GM23338 (cell line): Measurements from ENCODE around the gene KIF6. TPM values are rescaled to one million over a fixed set of nuclear protein-coding genes. Genes with fewer than 3 reads are reported as not detected.

Experiments used
- ATAC-seq: fragments of 200-7000 bp; cut with Tn5 transposase; 3 replicates; pipeline ENCODE4 v1.9.1; 2020
- DNase-seq: peaks from one replicate; pipeline ENCODE4 v3.0.0-alpha.2; 2015; ENCODE audit warnings: low spot score
- H2AFZ ChIP-seq: fragments of 200-600 bp; sonication (generic); 2 replicates; pipeline ENCODE4 v1.8.0; 2016; ENCODE audit warnings: antibody characterized with exemption, mild to moderate bottlenecking, moderate library complexity
- H3F3A ChIP-seq: fragments of 200-600 bp; sonication (generic); replicated peaks from 2 replicates; pipeline ENCODE4 v1.8.0; 2017; ENCODE audit warnings: antibody characterized with exemption, mixed run types, low read depth
- H3K27ac ChIP-seq: fragments of 200-600 bp; sonication (generic); 2 replicates; pipeline ENCODE4 v1.6.1; 2016; ENCODE audit warnings: low read depth
- H3K27me3 ChIP-seq: fragments of 200-600 bp; sonication (generic); 2 replicates; pipeline ENCODE4 v1.8.0; 2016; ENCODE audit warnings: mild to moderate bottlenecking, mixed run types, moderate library complexity; ENCODE audit not compliant: insufficient read depth
- H3K36me3 ChIP-seq: fragments of 200-600 bp; sonication (generic); 2 replicates; pipeline ENCODE4 v1.8.0; 2016; ENCODE audit warnings: mild to moderate bottlenecking; ENCODE audit not compliant: insufficient read depth
- H3K4me1 ChIP-seq: fragments of 200-600 bp; sonication (generic); 2 replicates; pipeline ENCODE4 v1.8.0; 2016; ENCODE audit warnings: mild to moderate bottlenecking, moderate library complexity; ENCODE audit not compliant: insufficient read depth
- H3K4me2 ChIP-seq: fragments of 200-600 bp; sonication (generic); 2 replicates; pipeline ENCODE4 v1.7.1; 2017; ENCODE audit warnings: mixed run types
- H3K4me3 ChIP-seq: fragments of 200-600 bp; sonication (generic); 2 replicates; pipeline ENCODE4 v1.6.1; 2016; ENCODE audit warnings: mixed run types
- H3K79me2 ChIP-seq: fragments of 200-600 bp; sonication (generic); replicated peaks from 2 replicates; pipeline ENCODE4 v1.8.0; 2017; ENCODE audit warnings: mild to moderate bottlenecking; ENCODE audit not compliant: insufficient read depth
- H3K9me2 ChIP-seq: fragments of 200-600 bp; sonication (generic); 2 replicates; pipeline ENCODE4 v1.8.0; 2017; ENCODE audit not compliant: insufficient read depth
- H4K20me1 ChIP-seq: fragments of 200-600 bp; sonication (generic); replicated peaks from 2 replicates; pipeline ENCODE4 v1.8.0; 2017; ENCODE audit warnings: mild to moderate bottlenecking; ENCODE audit not compliant: insufficient read depth
- H3K27ac Mint-ChIP-seq: 2 replicates; pipeline ENCODE4 v1.8.0; 2020; ENCODE audit warnings: inconsistent platforms, mild to moderate bottlenecking, moderate library complexity, mixed read lengths
- H3K27me3 Mint-ChIP-seq: 3 replicates; pipeline ENCODE4 v1.8.0; 2022; ENCODE audit warnings: low read depth, mild to moderate bottlenecking, moderate library complexity, mixed read lengths, inconsistent platforms; ENCODE audit not compliant: insufficient read depth, poor library complexity
- H3K36me3 Mint-ChIP-seq: 3 replicates; pipeline ENCODE4 v1.8.0; 2021; ENCODE audit warnings: low read depth, mild to moderate bottlenecking, inconsistent platforms, moderate library complexity, mixed read lengths
- H3K4me1 Mint-ChIP-seq: 3 replicates; pipeline ENCODE4 v1.8.0; 2020; ENCODE audit warnings: mild to moderate bottlenecking, inconsistent platforms, mixed read lengths
- H3K4me3 Mint-ChIP-seq: 3 replicates; pipeline ENCODE4 v1.8.0; 2021; ENCODE audit warnings: moderate library complexity, mild to moderate bottlenecking, inconsistent platforms, mixed read lengths
- H3K9me3 Mint-ChIP-seq: 3 replicates; pipeline ENCODE4 v1.8.0; 2020; ENCODE audit warnings: moderate library complexity, mild to moderate bottlenecking, inconsistent platforms, mixed read lengths
- CREB1 ChIP-seq: fragments of 250-450 bp; sonication (Bioruptor Pico); IDR thresholded peaks from 2 replicates; pipeline ENCODE4 v1.5.0; 2020; ENCODE audit warnings: low read depth, mild to moderate bottlenecking, moderate library complexity
- CTCF ChIP-seq, 2 experiments: fragments of 200-600 bp in 1 of 2; sonication (generic) in 1 of 2; conservative IDR thresholded peaks; 2 replicates each; pipeline versions ENCODE4 v1.5.1 to v1.6.1; 2016 to 2017; ENCODE audit warnings: antibody characterized with exemption in 2 of 2, low read depth in 2 of 2, mild to moderate bottlenecking in 2 of 2, moderate library complexity in 1 of 2
- ETS1 ChIP-seq: IDR thresholded peaks from 2 replicates; pipeline ENCODE4 v1.6.1; 2016; ENCODE audit warnings: antibody characterized with exemption
- EZH2 ChIP-seq: fragments of 200-600 bp; sonication (generic); IDR thresholded peaks from one replicate; pipeline ENCODE4 v1.8.0; 2017; ENCODE audit warnings: antibody characterized with exemption, mild to moderate bottlenecking, low read depth; ENCODE audit not compliant: unreplicated experiment
- EZH2phosphoT487 ChIP-seq: fragments of 200-600 bp; sonication (generic); IDR thresholded peaks from one replicate; pipeline ENCODE4 v1.8.1; 2018; ENCODE audit warnings: antibody characterized with exemption; ENCODE audit not compliant: unreplicated experiment
- JUNB ChIP-seq: IDR thresholded peaks from one replicate; pipeline ENCODE4 v1.6.1; 2016; ENCODE audit warnings: antibody characterized with exemption; ENCODE audit not compliant: unreplicated experiment
- NANOG ChIP-seq: IDR thresholded peaks from 2 replicates; pipeline ENCODE4 v1.6.1; 2016; ENCODE audit warnings: antibody characterized with exemption, borderline replicate concordance
- POLR2AphosphoS5 ChIP-seq: IDR thresholded peaks from 2 replicates; pipeline ENCODE4 v1.6.1; 2016; ENCODE audit warnings: antibody characterized with exemption, low read depth
- REST ChIP-seq: IDR thresholded peaks from one replicate; pipeline ENCODE4 v1.6.1; 2018; ENCODE audit warnings: antibody characterized with exemption; ENCODE audit not compliant: unreplicated experiment
- STAT1 ChIP-seq: IDR thresholded peaks from one replicate; pipeline ENCODE4 v1.6.1; 2016; ENCODE audit warnings: antibody characterized with exemption; ENCODE audit not compliant: unreplicated experiment
- ZNF114 ChIP-seq: fragments of 250-450 bp; sonication (Bioruptor Pico); IDR thresholded peaks from 2 replicates; pipeline ENCODE4 v1.5.0; 2020; ENCODE audit warnings: mild to moderate bottlenecking, moderate library complexity
- ZNF331 ChIP-seq: fragments of 250-450 bp; sonication (Bioruptor Pico); IDR thresholded peaks from 2 replicates; pipeline ENCODE4 v1.5.0; 2020; ENCODE audit warnings: low read depth, mild to moderate bottlenecking, moderate library complexity
- ZNF462 ChIP-seq: fragments of 250-450 bp; sonication (Bioruptor Pico); IDR thresholded peaks from 2 replicates; pipeline ENCODE4 v1.5.0; 2020; ENCODE audit warnings: mild to moderate bottlenecking, moderate library complexity
- polyA plus RNA-seq: library from polyadenylated mRNA; unstranded; fragments of >200 nt; fragmentation: Nextera tagmentation; extraction: Ambion mirVana; gene quantifications from 2 replicates; pipeline ENCODE4 v1.2.1, GENCODE V29; 2016
- total RNA-seq: library from RNA; depleted of rRNA; stranded (reverse); fragments of >200 nt; shearing (Covaris generic); gene quantifications from 2 replicates; pipeline ENCODE4 v1.2.3, GENCODE V29; 2014

Gene KIF6
- total and polyA plus RNA-seq, 2 experiments from 2014 or later, result 0.87 to 1.7 TPM

- H3K27me3 ChIP-seq, result peaks cover 15% of the 10 kb centered on the region
- H3K4me2 ChIP-seq, result no peak overlapping the region
- TF ChIP-seq POLR2AphosphoS5, result no peak
- no peak for TF ChIP-seq ZNF331 (CRISPR knock-in tag)
- TF ChIP-seq STAT1, result no peak
- TF ChIP-seq CTCF (conservative IDR thresholded peaks at IDR 0.05; ENCODE audit: low read depth in 2 of 2), result no peak
- TF ChIP-seq CREB1, result no peak
- no peak for TF ChIP-seq REST
- no peak for TF ChIP-seq ZNF114 (CRISPR knock-in tag)
- TF ChIP-seq NANOG, result no peak
- no peak for TF ChIP-seq ETS1
- no peak for TF ChIP-seq EZH2phosphoT487
- TF ChIP-seq ZNF462 (CRISPR knock-in tag), result no peak
- no peak for TF ChIP-seq EZH2
- no peak for TF ChIP-seq JUNB
- no peaks in the 10 kb centered on the region for H3F3A ChIP-seq
- no peak overlapping the region for H3K4me3 ChIP-seq
- DNase-seq (no peak), ATAC-seq (no peak)
- H3K36me3 ChIP-seq, result no peaks in the 10 kb centered on the region
- Mint-ChIP-seq H3K4me1 (peaks cover 10% of the 10 kb centered on the region; the same call in 2 of the 3 replicates), H3K4me3 (no peak overlapping the region), H3K36me3 (no peaks in the 10 kb centered on the region), H3K9me3 (no peaks in the 10 kb centered on the region; the same call in 2 of the 3 replicates), H3K27me3 (peaks cover 20% of the 10 kb centered on the region), H3K27ac (no peak overlapping the region)
- no peak overlapping the region for H2AFZ ChIP-seq
- no peaks in the 10 kb centered on the region for H3K79me2 ChIP-seq
- peaks cover 8% of the 10 kb centered on the region for H3K4me1 ChIP-seq
- H3K9me2 ChIP-seq, result no peaks in the 10 kb centered on the region
- no peak overlapping the region for H3K27ac ChIP-seq
- H4K20me1 ChIP-seq, result no peaks in the 10 kb centered on the region
Observed at GRCh38 chr6:39307462-39307861, 417.7 kb downstream of the KIF6 start.
